GM23338 (cell line): ENCODE results near the gene DAD1. TPM values are rescaled to one million over a fixed set of nuclear protein-coding genes. Genes with fewer than 3 reads are reported as not detected.

ENCODE experiments used
- ATAC-seq: fragments of 200-7000 bp; cut with Tn5 transposase; 3 replicates; pipeline ENCODE4 v1.9.1; 2020
- DNase-seq: peaks from one replicate; pipeline ENCODE4 v3.0.0-alpha.2; 2015; ENCODE audit warnings: low spot score
- H2AFZ ChIP-seq: fragments of 200-600 bp; sonication (generic); 2 replicates; pipeline ENCODE4 v1.8.0; 2016; ENCODE audit warnings: antibody characterized with exemption, mild to moderate bottlenecking, moderate library complexity
- H3F3A ChIP-seq: fragments of 200-600 bp; sonication (generic); replicated peaks from 2 replicates; pipeline ENCODE4 v1.8.0; 2017; ENCODE audit warnings: antibody characterized with exemption, mixed run types, low read depth
- H3K27ac ChIP-seq: fragments of 200-600 bp; sonication (generic); 2 replicates; pipeline ENCODE4 v1.6.1; 2016; ENCODE audit warnings: low read depth
- H3K27me3 ChIP-seq: fragments of 200-600 bp; sonication (generic); 2 replicates; pipeline ENCODE4 v1.8.0; 2016; ENCODE audit warnings: mild to moderate bottlenecking, mixed run types, moderate library complexity; ENCODE audit not compliant: insufficient read depth
- H3K36me3 ChIP-seq: fragments of 200-600 bp; sonication (generic); 2 replicates; pipeline ENCODE4 v1.8.0; 2016; ENCODE audit warnings: mild to moderate bottlenecking; ENCODE audit not compliant: insufficient read depth
- H3K4me1 ChIP-seq: fragments of 200-600 bp; sonication (generic); 2 replicates; pipeline ENCODE4 v1.8.0; 2016; ENCODE audit warnings: mild to moderate bottlenecking, moderate library complexity; ENCODE audit not compliant: insufficient read depth
- H3K4me2 ChIP-seq: fragments of 200-600 bp; sonication (generic); 2 replicates; pipeline ENCODE4 v1.7.1; 2017; ENCODE audit warnings: mixed run types
- H3K4me3 ChIP-seq: fragments of 200-600 bp; sonication (generic); 2 replicates; pipeline ENCODE4 v1.6.1; 2016; ENCODE audit warnings: mixed run types
- H3K79me2 ChIP-seq: fragments of 200-600 bp; sonication (generic); replicated peaks from 2 replicates; pipeline ENCODE4 v1.8.0; 2017; ENCODE audit warnings: mild to moderate bottlenecking; ENCODE audit not compliant: insufficient read depth
- H3K9me2 ChIP-seq: fragments of 200-600 bp; sonication (generic); 2 replicates; pipeline ENCODE4 v1.8.0; 2017; ENCODE audit not compliant: insufficient read depth
- H4K20me1 ChIP-seq: fragments of 200-600 bp; sonication (generic); replicated peaks from 2 replicates; pipeline ENCODE4 v1.8.0; 2017; ENCODE audit warnings: mild to moderate bottlenecking; ENCODE audit not compliant: insufficient read depth
- H3K27ac Mint-ChIP-seq: 2 replicates; pipeline ENCODE4 v1.8.0; 2020; ENCODE audit warnings: inconsistent platforms, mild to moderate bottlenecking, moderate library complexity, mixed read lengths
- H3K27me3 Mint-ChIP-seq: 3 replicates; pipeline ENCODE4 v1.8.0; 2022; ENCODE audit warnings: low read depth, mild to moderate bottlenecking, moderate library complexity, mixed read lengths, inconsistent platforms; ENCODE audit not compliant: insufficient read depth, poor library complexity
- H3K36me3 Mint-ChIP-seq: 3 replicates; pipeline ENCODE4 v1.8.0; 2021; ENCODE audit warnings: low read depth, mild to moderate bottlenecking, inconsistent platforms, moderate library complexity, mixed read lengths
- H3K4me1 Mint-ChIP-seq: 3 replicates; pipeline ENCODE4 v1.8.0; 2020; ENCODE audit warnings: mild to moderate bottlenecking, inconsistent platforms, mixed read lengths
- H3K4me3 Mint-ChIP-seq: 3 replicates; pipeline ENCODE4 v1.8.0; 2021; ENCODE audit warnings: moderate library complexity, mild to moderate bottlenecking, inconsistent platforms, mixed read lengths
- H3K9me3 Mint-ChIP-seq: 3 replicates; pipeline ENCODE4 v1.8.0; 2020; ENCODE audit warnings: moderate library complexity, mild to moderate bottlenecking, inconsistent platforms, mixed read lengths
- CREB1 ChIP-seq: fragments of 250-450 bp; sonication (Bioruptor Pico); IDR thresholded peaks from 2 replicates; pipeline ENCODE4 v1.5.0; 2020; ENCODE audit warnings: low read depth, mild to moderate bottlenecking, moderate library complexity
- CTCF ChIP-seq, 2 experiments: fragments of 200-600 bp in 1 of 2; sonication (generic) in 1 of 2; conservative IDR thresholded peaks; 2 replicates each; pipeline versions ENCODE4 v1.5.1 to v1.6.1; 2016 to 2017; ENCODE audit warnings: antibody characterized with exemption in 2 of 2, low read depth in 2 of 2, mild to moderate bottlenecking in 2 of 2, moderate library complexity in 1 of 2
- ETS1 ChIP-seq: IDR thresholded peaks from 2 replicates; pipeline ENCODE4 v1.6.1; 2016; ENCODE audit warnings: antibody characterized with exemption
- EZH2 ChIP-seq: fragments of 200-600 bp; sonication (generic); IDR thresholded peaks from one replicate; pipeline ENCODE4 v1.8.0; 2017; ENCODE audit warnings: antibody characterized with exemption, mild to moderate bottlenecking, low read depth; ENCODE audit not compliant: unreplicated experiment
- EZH2phosphoT487 ChIP-seq: fragments of 200-600 bp; sonication (generic); IDR thresholded peaks from one replicate; pipeline ENCODE4 v1.8.1; 2018; ENCODE audit warnings: antibody characterized with exemption; ENCODE audit not compliant: unreplicated experiment
- JUNB ChIP-seq: IDR thresholded peaks from one replicate; pipeline ENCODE4 v1.6.1; 2016; ENCODE audit warnings: antibody characterized with exemption; ENCODE audit not compliant: unreplicated experiment
- NANOG ChIP-seq: IDR thresholded peaks from 2 replicates; pipeline ENCODE4 v1.6.1; 2016; ENCODE audit warnings: antibody characterized with exemption, borderline replicate concordance
- POLR2AphosphoS5 ChIP-seq: IDR thresholded peaks from 2 replicates; pipeline ENCODE4 v1.6.1; 2016; ENCODE audit warnings: antibody characterized with exemption, low read depth
- STAT1 ChIP-seq: IDR thresholded peaks from one replicate; pipeline ENCODE4 v1.6.1; 2016; ENCODE audit warnings: antibody characterized with exemption; ENCODE audit not compliant: unreplicated experiment
- ZNF114 ChIP-seq: fragments of 250-450 bp; sonication (Bioruptor Pico); IDR thresholded peaks from 2 replicates; pipeline ENCODE4 v1.5.0; 2020; ENCODE audit warnings: mild to moderate bottlenecking, moderate library complexity
- ZNF331 ChIP-seq: fragments of 250-450 bp; sonication (Bioruptor Pico); IDR thresholded peaks from 2 replicates; pipeline ENCODE4 v1.5.0; 2020; ENCODE audit warnings: low read depth, mild to moderate bottlenecking, moderate library complexity
- polyA plus RNA-seq: library from polyadenylated mRNA; unstranded; fragments of >200 nt; fragmentation: Nextera tagmentation; extraction: Ambion mirVana; gene quantifications from 2 replicates; pipeline ENCODE4 v1.2.1, GENCODE V29; 2016
- total RNA-seq: library from RNA; depleted of rRNA; stranded (reverse); fragments of >200 nt; shearing (Covaris generic); gene quantifications from 2 replicates; pipeline ENCODE4 v1.2.3, GENCODE V29; 2014
- TF ChIP-seq, protein P1 (sequence below): fragments of 250-450 bp; sonication (Bioruptor Pico); IDR thresholded peaks from 2 replicates; pipeline ENCODE4 v1.5.0; 2020; ENCODE audit warnings: mild to moderate bottlenecking, moderate library complexity
- TF ChIP-seq, protein P2 (sequence below): IDR thresholded peaks from one replicate; pipeline ENCODE4 v1.6.1; 2018; ENCODE audit warnings: antibody characterized with exemption; ENCODE audit not compliant: unreplicated experiment

Gene DAD1
- total and polyA plus RNA-seq, 2 experiments from 2014 or later: 180 to 252 TPM

DNA sequence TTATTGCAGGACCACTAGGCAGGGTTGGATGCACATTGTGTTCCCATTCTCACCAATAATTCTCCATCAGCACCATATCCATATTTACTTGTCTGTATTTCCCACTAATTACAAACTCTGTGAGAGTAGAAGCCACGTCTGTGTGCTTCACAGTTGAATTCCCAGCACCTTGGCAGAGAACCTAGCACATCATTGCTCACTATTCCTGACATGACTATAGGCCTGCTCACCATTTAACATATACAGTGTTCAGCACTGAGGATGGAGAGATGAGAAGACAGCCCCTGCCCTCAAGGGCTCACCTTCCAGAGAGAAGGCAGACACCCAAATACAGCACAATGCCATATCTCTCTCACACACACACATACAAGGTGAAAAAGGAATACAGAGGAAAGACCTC, 5.0 kb downstream of the DAD1 start:
- Histone ChIP-seq H3K36me3 (no peaks in the 10 kb centered on the region), H4K20me1 (peaks cover 7% of the 10 kb centered on the region; the same call in 1 of the 2 replicates), H3F3A (no peaks in the 10 kb centered on the region), H2AFZ (no peak overlapping the region), H3K4me3 (no peak overlapping the region), H3K27ac (no peak overlapping the region), H3K27me3 (no peaks in the 10 kb centered on the region), H3K4me1 (no peaks in the 10 kb centered on the region; the same call in 1 of the 2 replicates), H3K79me2 (peaks cover 84% of the 10 kb centered on the region), H3K9me2 (no peaks in the 10 kb centered on the region), H3K4me2 (no peak overlapping the region)
- H3K9me3 Mint-ChIP-seq: 0 out of 3 replicates have a peak, but pooled peaks cover 3% of the 10 kb centered on the region
- ATAC-seq (no peak), DNase-seq (no peak)
- no peak for TF ChIP-seq JUNB
- TF ChIP-seq, protein P1, sequence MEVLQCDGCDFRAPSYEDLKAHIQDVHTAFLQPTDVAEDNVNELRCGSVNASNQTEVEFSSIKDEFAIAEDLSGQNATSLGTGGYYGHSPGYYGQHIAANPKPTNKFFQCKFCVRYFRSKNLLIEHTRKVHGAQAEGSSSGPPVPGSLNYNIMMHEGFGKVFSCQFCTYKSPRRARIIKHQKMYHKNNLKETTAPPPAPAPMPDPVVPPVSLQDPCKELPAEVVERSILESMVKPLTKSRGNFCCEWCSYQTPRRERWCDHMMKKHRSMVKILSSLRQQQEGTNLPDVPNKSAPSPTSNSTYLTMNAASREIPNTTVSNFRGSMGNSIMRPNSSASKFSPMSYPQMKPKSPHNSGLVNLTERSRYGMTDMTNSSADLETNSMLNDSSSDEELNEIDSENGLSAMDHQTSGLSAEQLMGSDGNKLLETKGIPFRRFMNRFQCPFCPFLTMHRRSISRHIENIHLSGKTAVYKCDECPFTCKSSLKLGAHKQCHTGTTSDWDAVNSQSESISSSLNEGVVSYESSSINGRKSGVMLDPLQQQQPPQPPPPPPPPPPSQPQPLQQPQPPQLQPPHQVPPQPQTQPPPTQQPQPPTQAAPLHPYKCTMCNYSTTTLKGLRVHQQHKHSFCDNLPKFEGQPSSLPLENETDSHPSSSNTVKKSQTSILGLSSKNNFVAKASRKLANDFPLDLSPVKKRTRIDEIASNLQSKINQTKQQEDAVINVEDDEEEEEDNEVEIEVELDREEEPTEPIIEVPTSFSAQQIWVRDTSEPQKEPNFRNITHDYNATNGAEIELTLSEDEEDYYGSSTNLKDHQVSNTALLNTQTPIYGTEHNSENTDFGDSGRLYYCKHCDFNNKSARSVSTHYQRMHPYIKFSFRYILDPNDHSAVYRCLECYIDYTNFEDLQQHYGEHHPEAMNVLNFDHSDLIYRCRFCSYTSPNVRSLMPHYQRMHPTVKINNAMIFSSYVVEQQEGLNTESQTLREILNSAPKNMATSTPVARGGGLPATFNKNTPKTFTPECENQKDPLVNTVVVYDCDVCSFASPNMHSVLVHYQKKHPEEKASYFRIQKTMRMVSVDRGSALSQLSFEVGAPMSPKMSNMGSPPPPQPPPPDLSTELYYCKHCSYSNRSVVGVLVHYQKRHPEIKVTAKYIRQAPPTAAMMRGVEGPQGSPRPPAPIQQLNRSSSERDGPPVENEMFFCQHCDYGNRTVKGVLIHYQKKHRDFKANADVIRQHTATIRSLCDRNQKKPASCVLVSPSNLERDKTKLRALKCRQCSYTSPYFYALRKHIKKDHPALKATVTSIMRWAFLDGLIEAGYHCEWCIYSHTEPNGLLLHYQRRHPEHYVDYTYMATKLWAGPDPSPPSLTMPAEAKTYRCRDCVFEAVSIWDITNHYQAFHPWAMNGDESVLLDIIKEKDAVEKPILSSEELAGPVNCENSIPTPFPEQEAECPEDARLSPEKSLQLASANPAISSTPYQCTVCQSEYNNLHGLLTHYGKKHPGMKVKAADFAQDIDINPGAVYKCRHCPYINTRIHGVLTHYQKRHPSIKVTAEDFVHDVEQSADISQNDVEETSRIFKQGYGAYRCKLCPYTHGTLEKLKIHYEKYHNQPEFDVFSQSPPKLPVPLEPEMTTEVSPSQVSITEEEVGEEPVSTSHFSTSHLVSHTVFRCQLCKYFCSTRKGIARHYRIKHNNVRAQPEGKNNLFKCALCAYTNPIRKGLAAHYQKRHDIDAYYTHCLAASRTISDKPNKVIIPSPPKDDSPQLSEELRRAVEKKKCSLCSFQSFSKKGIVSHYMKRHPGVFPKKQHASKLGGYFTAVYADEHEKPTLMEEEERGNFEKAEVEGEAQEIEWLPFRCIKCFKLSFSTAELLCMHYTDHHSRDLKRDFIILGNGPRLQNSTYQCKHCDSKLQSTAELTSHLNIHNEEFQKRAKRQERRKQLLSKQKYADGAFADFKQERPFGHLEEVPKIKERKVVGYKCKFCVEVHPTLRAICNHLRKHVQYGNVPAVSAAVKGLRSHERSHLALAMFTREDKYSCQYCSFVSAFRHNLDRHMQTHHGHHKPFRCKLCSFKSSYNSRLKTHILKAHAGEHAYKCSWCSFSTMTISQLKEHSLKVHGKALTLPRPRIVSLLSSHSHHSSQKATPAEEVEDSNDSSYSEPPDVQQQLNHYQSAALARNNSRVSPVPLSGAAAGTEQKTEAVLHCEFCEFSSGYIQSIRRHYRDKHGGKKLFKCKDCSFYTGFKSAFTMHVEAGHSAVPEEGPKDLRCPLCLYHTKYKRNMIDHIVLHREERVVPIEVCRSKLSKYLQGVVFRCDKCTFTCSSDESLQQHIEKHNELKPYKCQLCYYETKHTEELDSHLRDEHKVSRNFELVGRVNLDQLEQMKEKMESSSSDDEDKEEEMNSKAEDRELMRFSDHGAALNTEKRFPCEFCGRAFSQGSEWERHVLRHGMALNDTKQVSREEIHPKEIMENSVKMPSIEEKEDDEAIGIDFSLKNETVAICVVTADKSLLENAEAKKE (CRISPR knock-in tag): no peak
- no peak for TF ChIP-seq ZNF331 (CRISPR knock-in tag)
- TF ChIP-seq EZH2phosphoT487: no peak
- TF ChIP-seq, protein P2, sequence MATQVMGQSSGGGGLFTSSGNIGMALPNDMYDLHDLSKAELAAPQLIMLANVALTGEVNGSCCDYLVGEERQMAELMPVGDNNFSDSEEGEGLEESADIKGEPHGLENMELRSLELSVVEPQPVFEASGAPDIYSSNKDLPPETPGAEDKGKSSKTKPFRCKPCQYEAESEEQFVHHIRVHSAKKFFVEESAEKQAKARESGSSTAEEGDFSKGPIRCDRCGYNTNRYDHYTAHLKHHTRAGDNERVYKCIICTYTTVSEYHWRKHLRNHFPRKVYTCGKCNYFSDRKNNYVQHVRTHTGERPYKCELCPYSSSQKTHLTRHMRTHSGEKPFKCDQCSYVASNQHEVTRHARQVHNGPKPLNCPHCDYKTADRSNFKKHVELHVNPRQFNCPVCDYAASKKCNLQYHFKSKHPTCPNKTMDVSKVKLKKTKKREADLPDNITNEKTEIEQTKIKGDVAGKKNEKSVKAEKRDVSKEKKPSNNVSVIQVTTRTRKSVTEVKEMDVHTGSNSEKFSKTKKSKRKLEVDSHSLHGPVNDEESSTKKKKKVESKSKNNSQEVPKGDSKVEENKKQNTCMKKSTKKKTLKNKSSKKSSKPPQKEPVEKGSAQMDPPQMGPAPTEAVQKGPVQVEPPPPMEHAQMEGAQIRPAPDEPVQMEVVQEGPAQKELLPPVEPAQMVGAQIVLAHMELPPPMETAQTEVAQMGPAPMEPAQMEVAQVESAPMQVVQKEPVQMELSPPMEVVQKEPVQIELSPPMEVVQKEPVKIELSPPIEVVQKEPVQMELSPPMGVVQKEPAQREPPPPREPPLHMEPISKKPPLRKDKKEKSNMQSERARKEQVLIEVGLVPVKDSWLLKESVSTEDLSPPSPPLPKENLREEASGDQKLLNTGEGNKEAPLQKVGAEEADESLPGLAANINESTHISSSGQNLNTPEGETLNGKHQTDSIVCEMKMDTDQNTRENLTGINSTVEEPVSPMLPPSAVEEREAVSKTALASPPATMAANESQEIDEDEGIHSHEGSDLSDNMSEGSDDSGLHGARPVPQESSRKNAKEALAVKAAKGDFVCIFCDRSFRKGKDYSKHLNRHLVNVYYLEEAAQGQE: no peak
- TF ChIP-seq ETS1: no peak
- no peak for TF ChIP-seq ZNF114
- no peak for TF ChIP-seq NANOG
- TF ChIP-seq EZH2: no peak
- no peak for TF ChIP-seq CTCF (conservative IDR thresholded peaks at IDR 0.05; ENCODE audit: low read depth in 2 of 2)
- TF ChIP-seq STAT1: no peak
- no peak for TF ChIP-seq POLR2AphosphoS5
- TF ChIP-seq CREB1 (CRISPR knock-in tag): no peak
- H3K27me3 Mint-ChIP-seq: peaks cover 3% of the 10 kb centered on the region
- peaks cover 4% of the 10 kb centered on the region; the same call in 1 of the 3 replicates for H3K4me1 Mint-ChIP-seq
- no peak overlapping the region for H3K27ac Mint-ChIP-seq
- no peaks in the 10 kb centered on the region; the same call in 2 of the 3 replicates for H3K36me3 Mint-ChIP-seq
- H3K4me3 Mint-ChIP-seq: no peak overlapping the region
